Measurements from ENCODE around the gene QPRT.

Gene QPRT

DNA sequence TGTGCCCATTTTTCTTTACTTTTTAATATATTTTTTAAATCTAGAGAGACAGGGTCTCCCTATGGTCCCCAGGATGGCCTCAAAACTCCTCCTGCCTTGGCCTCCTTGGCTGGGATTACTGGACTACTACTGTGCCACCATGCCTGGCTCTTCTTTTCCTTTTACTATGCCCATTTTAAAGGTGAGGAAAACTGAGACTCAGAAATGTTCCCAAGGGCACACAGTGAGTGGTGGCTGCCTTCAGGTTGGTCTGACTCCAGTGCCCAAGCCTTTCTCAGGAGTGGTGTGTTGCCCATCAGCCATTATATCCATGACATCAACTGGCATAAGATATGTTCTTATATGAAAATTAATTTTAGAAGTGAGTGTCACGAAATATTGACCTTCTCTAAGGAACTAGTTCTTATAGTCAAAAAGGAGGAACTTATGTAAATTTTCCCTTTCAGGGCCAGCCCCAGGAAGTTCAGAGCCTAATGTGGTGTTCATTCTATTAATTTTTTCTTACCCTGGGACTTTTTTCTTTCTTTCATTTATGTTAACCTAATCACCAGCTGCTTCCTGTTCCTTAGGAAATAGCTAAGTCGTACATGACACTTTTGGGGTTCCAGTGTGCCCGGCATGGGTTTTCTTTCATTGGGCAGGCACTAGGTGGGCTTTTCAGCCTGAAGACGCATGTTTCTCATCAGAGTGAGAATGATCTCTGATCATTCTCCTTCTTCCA lies 33.8 kb upstream of the QPRT start:
- TF ChIP-seq MYC (IDR thresholded peaks at IDR 0.05; ENCODE audit: low read depth, low read length) (no peak), POLR2A (IDR thresholded peaks at IDR 0.05; ENCODE audit: extremely low read depth, insufficient read length) (peak; percentile 22)
- TF ChIP-seq, protein P1, sequence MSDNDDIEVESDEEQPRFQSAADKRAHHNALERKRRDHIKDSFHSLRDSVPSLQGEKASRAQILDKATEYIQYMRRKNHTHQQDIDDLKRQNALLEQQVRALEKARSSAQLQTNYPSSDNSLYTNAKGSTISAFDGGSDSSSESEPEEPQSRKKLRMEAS (IDR thresholded peaks at IDR 0.05; ENCODE audit: low read depth, low read length): no peak
- no peak for DNase-seq (ENCODE audit: low read depth)
- no peak overlapping the region for H3K4me3 ChIP-seq (ENCODE audit: low read depth, low read length)

DNA sequence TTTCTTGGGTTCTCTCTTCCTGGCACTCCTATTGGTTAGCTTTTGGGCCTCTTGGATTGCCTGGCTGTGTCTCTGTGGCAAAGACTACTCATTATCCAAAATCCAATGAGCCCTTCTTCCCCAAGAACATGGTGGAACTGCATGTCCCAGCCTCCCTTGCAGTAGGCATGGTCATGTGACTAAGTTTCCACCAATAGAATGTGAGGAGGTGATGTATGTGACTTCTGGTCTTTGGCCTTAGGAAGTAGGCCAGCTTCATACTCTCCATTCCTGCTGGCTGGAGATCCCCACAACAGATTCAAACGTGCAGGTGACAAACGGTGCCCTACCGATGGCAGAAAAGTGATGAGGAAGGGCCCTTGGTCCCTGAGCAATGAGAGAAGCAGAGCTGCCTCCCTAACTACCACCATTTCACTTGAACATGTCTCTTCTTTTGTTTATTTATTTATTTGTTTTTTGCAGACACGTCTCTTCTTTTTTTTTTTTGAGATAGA lies 33.2 kb upstream of the QPRT start:
- peak; percentile 90 for DNase-seq (ENCODE audit: low read depth)
- no peak overlapping the region for H3K4me3 ChIP-seq (ENCODE audit: low read depth, low read length)

DNA sequence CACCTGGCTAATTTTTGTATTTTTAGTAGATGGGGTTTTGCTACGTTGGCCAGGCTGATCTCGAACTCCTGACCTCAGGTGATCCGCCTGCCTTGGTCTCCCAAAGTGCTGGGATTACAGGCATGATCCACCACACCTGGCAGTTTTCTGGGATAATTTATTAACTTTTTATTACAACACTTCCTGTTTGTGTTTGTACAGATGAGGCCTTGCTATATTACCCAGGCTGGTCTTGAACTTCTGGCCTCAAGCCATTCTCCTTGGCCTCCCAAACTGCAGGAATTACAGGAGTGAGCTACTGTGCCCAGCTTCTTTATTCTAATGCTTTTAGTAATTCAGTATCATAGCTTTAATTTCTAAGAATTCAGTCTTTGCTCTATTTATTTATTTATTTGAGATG lies 32.0 kb upstream of the QPRT start:
- no peak overlapping the region for H3K4me3 ChIP-seq (ENCODE audit: low read depth, low read length)
- no peak for DNase-seq (ENCODE audit: low read depth)
- TF ChIP-seq, protein P1 (IDR thresholded peaks at IDR 0.05; ENCODE audit: low read depth, low read length): no peak
- TF ChIP-seq, protein P2, sequence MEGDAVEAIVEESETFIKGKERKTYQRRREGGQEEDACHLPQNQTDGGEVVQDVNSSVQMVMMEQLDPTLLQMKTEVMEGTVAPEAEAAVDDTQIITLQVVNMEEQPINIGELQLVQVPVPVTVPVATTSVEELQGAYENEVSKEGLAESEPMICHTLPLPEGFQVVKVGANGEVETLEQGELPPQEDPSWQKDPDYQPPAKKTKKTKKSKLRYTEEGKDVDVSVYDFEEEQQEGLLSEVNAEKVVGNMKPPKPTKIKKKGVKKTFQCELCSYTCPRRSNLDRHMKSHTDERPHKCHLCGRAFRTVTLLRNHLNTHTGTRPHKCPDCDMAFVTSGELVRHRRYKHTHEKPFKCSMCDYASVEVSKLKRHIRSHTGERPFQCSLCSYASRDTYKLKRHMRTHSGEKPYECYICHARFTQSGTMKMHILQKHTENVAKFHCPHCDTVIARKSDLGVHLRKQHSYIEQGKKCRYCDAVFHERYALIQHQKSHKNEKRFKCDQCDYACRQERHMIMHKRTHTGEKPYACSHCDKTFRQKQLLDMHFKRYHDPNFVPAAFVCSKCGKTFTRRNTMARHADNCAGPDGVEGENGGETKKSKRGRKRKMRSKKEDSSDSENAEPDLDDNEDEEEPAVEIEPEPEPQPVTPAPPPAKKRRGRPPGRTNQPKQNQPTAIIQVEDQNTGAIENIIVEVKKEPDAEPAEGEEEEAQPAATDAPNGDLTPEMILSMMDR (IDR thresholded peaks at IDR 0.05; ENCODE audit: low read depth, low read length): no peak
- TF ChIP-seq MYC (IDR thresholded peaks at IDR 0.05; ENCODE audit: low read depth, low read length) (no peak), POLR2A (IDR thresholded peaks at IDR 0.05; ENCODE audit: extremely low read depth, insufficient read length) (no peak)

More for the DNA sequence above, 33.2 kb upstream of the QPRT start:
- no peak for TF ChIP-seq POLR2A (IDR thresholded peaks at IDR 0.05; ENCODE audit: extremely low read depth, insufficient read length)
- TF ChIP-seq, protein P2 (IDR thresholded peaks at IDR 0.05; ENCODE audit: low read depth, low read length): no peak
- no peak for TF ChIP-seq MYC (IDR thresholded peaks at IDR 0.05; ENCODE audit: low read depth, low read length)
- TF ChIP-seq, protein P1 (IDR thresholded peaks at IDR 0.05; ENCODE audit: low read depth, low read length): peak; percentile 84

DNA sequence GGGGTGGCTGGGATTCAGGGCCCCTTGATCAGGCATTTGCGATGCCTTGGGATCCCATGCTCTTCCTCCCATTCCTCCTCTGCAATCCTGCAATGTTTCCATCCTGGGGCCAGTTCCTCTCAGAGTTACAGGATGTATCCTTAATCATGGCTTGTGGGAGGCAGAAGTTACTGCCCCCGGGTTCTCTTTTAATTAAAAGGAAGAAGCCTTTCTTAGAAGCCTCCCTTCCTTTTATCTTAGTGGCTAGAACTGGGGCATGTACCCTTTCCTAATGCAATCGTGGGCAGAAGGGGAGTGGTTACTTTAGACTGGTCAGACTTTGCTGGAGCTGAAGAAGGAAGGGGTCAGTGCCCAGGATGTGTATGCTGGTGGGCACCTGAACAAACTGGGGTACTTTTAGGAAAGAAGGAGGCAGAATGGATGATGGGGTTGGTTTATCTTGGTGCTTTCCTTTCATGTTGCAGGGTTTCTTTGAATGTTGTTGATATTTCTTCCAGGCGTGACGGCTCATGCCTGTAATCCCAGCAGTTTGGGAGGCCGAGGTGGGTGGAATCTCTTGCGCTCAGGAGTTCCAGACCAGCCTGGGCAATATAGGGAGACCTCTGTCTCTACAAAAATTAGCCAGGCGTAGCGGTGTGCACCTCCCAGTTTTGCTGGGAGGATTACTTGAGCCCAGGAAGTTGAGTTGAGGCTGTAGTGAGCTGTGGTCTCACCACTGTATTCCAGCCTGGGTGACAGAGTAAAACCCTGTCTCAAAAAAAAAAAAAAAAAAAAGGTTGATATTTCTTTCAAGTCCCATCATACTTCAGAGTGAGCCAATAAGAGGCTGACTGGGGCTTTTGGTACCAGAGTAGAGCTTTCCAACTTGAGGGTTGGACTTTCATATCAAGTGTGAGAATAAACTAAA lies 29.1 kb upstream of the QPRT start:
- DNase-seq (ENCODE audit: low read depth): peak; percentile 78
- TF ChIP-seq, protein P2 (IDR thresholded peaks at IDR 0.05; ENCODE audit: low read depth, low read length): no peak
- TF ChIP-seq, protein P1 (IDR thresholded peaks at IDR 0.05; ENCODE audit: low read depth, low read length): no peak
- no peak for TF ChIP-seq MYC (IDR thresholded peaks at IDR 0.05; ENCODE audit: low read depth, low read length)
- TF ChIP-seq POLR2A (IDR thresholded peaks at IDR 0.05; ENCODE audit: extremely low read depth, insufficient read length): no peak

DNA sequence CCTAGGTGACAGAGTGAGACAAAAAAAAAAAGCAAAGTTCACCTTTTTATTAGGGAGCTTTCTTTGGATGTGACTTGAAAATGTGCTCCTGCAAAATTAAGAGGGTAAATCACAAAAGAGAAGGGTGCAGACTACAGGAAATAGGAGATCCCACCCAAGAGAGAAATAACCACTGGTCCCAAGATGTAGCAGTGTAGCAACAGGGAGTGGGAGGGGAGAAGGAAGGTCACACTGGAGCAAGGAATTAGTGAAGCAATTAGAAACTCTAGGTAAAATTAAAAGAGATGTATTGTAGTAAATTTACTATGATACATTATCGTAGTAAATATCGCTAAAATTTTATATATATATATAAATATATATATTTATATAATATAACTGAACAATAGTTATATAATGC lies 28.2 kb upstream of the QPRT start:
- TF ChIP-seq POLR2A (IDR thresholded peaks at IDR 0.05; ENCODE audit: extremely low read depth, insufficient read length) (no peak), MYC (IDR thresholded peaks at IDR 0.05; ENCODE audit: low read depth, low read length) (no peak)
- TF ChIP-seq, protein P1 (IDR thresholded peaks at IDR 0.05; ENCODE audit: low read depth, low read length): no peak
- TF ChIP-seq, protein P2 (IDR thresholded peaks at IDR 0.05; ENCODE audit: low read depth, low read length): no peak
- H3K4me3 ChIP-seq (ENCODE audit: low read depth, low read length): no peak overlapping the region
- no peak for DNase-seq (ENCODE audit: low read depth)

More for the DNA sequence above, 29.1 kb upstream of the QPRT start:
- H3K4me3 ChIP-seq (ENCODE audit: low read depth, low read length): peak overlapping the region; percentile 55

Measured in NB4 (cell line).